Stimulated activated CD4-positive, alpha-beta T cell treated with anti-CD3 and anti-CD28 coated beads, Interleukin-2, amount 100 ng/mL, for 48 hours (primary cell): ENCODE measurements around the gene TNNI3K.
"Not testable (repeated sequence)": the region's sequence is repeated elsewhere in the genome, so short reads cannot be mapped to it uniquely, and the experiment has no call there.

Experiments
- DNase-seq, 2 donors: peaks; one replicate each; pipeline ENCODE4 v3.0.0-alpha.2; 2020

The TNNI3K gene

GRCh38 chr1:74235153-74235552 is at the start of gene TNNI3K:
TNNI3K (plus strand) TSS chr1:74235387; CDS start chr1:74235452, 65 bp downstream.
- DNase-seq: no peak

DNA sequence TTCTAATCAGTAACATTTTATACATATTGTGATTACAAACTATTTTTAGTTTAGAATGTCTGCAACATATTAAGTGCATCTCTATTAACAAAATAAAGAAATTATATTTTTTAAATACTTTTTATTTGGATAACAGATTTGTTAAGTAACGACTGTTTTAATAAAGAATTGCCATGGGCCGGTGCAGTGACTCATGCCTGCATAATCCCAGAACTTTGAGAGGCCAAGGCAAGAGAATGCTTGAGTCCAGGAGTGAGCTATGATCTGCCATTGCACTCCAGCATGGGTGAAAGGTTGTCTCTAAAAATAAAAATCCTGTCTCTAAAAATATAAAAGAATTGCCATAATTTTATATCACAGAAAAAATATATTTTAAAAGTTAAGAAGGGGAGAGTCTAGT is 41.3 kb upstream of the TNNI3K start:
- no peak for DNase-seq

DNA sequence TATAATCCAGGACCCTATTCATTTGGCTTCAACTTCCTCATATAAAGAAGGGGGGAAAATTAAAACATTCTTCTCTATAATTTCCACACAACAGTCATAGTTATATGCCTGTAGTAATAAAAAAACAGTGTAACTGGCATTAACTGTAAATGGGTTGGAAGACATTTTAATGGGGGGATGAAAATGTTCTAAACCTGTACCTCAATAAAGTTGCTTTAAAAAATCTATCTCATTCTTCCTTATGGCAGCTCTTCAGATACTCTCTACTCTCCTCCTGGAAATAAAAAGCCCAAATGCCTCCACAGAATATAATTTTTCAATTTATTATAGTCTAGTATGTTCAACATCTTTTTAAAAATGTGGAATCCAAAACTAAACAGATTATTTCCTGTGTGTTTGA is 39.8 kb upstream of the TNNI3K start:
- no peak for DNase-seq

- DNase-seq: no peak
These were observed 37.9 kb upstream of the TNNI3K start for GRCh38 chr1:74197255-74197654.

DNA sequence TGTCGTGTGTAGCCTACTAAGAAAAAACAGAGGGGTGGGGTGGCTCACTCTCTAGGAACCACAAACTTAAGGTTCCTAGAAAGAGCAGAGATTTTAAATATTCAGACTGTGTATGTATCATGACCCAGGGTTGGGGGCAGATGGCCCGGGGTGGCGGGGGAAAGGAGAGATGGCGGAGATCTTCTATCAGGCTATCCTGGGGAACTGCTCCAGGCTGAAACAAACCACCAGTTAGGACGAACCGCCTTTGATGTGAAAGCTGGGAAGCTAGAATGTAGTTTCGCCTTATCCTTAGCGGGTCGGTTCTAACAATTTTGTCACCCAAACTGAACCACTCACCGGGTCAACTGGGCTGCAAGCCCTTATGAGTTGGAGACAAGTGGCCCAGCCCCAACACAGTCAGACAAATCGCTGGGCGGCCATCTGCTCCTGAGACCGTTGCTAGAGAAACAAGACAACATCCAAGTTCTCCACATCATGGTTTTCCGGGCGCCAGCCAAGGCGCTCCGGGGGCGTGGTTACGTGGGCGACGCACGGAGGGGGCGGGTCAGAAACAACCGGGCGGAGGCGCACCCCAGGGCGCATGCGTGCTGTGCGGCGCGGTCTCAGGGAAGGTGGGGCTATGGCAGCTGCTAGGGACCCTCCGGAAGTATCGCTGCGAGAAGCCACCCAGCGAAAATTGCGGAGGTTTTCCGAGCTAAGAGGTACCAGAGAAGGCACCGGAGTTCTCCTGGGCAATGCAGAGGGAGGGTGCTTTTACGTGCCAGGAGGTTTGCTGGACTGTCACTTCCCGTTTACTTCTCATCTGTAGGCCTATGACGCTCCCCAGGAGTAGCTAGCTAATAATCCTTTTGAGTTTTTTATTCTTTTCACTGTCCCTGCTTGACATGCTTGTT is 37.3 kb upstream of the TNNI3K start, which contains the start of the genes FPGT and LRRIQ3:
TSS of gene FPGT (plus strand) at position 586 of the 896 bp plus-strand sequence. CDS start at position 623, 37 bp downstream.
TSS of gene LRRIQ3 (minus strand) at position 520 of the 896 bp plus-strand sequence. CDS start 14,492 bp downstream, outside the sequence.
- peak; percentile 94 for DNase-seq

- DNase-seq: no peak
These were observed 35.7 kb upstream of the TNNI3K start for GRCh38 chr1:74199504-74199903.

DNA sequence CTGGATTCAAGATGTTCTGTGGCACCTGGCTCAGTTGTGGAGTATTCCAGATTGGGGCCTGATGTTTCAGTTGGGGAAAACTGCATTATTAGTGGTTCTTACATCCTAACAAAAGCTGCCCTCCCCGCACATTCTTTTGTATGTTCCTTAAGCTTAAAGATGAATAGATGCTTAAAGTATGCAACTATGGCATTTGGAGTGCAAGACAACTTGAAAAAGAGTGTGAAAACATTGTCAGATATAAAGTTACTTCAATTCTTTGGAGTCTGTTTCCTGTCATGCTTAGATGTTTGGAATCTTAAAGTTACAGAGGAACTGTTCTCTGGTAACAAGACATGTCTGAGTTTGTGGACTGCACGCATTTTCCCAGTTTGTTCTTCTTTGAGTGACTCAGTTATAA is 29.9 kb upstream of the TNNI3K start:
- no peak for DNase-seq

DNA sequence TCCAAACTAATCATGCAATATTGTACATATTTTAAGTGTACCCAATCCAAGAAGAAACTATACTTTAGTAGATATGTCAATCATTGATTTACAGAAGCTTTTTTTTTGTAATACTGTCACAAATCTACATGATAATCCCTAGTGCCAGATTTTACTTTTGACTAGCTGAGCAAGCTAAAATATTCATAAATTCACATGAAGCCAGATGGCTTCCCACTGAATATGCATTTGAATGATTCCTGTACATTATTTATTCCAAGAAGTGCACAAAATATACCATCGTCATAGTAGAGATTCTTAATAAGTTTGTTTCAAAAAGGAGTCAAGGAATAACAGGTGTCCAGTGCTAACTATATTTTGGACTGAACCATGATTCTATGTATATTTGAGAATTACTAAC is 20.0 kb upstream of the TNNI3K start:
- no peak for DNase-seq

GRCh38 chr1:74222701-74223100 is 12.5 kb upstream of the TNNI3K start:
- DNase-seq: no peak

- no peak for DNase-seq
These were observed 11.7 kb upstream of the TNNI3K start for GRCh38 chr1:74223453-74223852.

DNA sequence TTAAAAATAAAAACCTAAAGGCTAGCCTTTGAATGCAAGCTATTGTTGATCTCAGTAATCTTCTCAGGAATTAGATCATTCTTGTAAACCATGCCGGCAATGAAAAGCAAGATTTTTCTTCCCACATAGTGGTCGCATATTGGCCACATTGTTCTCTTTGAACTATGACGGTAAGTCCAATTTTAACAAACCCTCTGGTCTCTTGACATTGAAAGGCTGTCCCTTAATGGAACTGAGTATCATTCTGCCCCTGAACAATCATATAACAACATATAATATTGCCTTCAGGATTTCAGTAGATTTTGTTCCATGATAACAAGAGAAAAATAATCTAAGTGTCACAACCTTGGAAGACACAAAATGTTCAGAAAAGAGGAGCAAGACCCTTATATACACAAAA is 1.3 kb downstream of the TNNI3K start:
- DNase-seq: no peak

DNA sequence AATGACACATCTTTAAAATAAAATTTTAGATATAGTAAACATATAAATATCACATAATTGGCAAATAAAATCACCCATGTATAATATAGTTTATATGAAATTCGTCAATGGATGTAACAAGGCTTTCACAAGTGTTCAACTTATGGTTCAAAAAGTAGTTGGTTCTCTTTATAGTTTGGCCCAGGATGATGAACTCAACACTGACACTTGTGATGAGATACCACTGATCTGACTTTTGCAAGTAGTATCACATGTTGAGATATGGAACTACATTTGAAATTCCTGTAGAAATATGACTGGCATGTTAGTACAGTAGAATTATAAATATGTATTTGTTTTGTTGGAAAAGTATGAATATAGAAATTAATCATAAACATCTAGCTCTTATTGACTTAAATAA is 1.8 kb downstream of the TNNI3K start:
- DNase-seq: no peak

DNA sequence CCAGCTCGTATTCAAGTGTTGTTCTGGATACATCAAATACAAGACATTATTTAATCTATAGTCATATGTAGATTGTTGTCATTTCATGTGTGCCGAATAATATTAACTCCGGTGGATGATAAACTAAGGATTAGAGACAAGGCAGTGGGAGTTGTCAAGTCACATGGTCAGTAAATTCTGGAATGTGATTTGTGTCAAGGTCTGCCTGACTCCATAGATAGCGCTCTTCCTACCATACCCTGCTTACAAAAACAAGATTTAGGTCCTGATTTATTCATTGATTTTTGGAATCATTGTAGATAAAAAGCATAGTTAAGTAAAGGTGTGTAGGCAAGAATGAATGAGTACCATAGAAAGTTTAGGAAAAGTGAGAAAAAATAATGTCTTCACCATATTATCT is 2.6 kb downstream of the TNNI3K start:
- DNase-seq: no peak

DNA sequence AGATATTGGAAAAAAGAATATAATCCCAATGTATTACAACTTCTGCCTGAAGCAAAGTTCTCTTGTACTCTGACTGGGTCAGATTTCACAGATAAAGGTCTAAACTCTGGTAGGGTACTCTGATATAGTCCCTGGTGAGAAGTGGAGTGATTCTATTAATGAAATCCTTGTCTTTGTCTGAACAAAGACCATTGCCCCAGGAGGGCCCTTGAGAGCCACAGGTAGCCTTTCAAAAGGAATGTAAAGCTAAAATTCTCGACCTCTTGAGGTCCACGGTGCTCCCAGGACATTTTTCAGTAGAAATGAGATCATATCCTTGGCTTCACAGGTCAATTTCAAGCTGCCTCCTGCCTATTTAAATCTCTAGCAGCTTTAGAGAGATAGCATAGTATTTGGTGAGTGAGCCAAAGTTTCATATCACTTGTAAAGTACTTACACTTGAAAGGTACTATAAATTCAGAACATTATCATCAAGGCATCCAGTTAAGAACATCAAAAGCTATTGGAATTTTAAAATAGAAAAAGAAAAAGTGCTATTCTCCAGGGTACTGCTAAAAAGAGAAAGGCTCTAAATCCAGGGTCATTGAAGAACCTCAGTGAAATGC is 10.1 kb downstream of the TNNI3K start:
- DNase-seq: no peak

DNA sequence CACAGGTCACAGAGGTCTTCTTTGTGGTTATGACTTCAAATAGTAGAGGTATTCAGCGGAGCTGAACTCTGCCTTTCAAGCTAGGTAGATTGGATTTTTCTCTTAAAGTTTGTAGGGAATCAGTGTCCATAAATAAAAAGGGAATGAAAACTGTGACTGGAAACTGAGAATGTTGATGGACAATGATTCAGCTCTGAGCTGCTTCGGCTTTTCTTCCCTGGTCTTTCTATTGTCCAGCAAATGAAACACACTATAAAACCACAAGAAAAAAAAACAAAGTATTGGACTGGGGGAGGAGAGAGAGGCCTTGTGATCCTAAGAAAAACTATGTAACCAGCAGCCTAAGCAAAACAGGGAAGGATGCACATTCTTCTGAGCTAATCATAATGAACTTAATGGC is 11.1 kb downstream of the TNNI3K start:
- DNase-seq: no peak

DNA sequence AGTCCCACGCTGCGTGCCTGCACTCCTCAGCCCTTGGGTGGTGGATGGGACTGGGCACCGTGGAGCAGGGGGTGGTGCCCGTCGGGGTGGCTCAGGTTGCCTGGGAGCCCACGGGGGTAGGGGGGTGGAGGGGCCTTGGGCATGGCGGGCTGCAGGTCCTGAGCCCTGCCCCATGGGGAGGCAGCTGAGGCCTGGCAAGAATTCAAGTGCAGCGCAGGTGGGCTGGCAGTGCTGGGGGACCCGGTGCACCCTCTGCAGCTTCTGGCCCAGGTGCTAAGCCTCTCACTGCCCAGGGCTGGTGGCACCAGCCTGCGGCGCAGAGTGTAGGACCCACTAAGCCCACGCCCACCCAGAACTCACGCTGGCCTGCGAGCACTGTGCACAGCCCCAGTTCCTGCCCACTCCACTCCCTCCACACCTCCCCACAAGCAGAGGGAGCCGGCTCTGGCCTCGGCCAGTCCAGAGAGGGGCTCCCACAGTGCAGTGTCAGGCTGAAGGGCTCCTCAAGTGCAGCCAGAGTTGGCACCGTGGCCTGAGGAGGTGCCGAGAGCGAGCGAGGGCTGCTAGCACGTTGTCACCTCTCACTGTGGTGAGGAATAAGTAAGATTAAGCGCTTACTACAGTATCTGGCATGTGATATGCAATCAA is 12.8 kb downstream of the TNNI3K start:
- no peak for DNase-seq

DNA sequence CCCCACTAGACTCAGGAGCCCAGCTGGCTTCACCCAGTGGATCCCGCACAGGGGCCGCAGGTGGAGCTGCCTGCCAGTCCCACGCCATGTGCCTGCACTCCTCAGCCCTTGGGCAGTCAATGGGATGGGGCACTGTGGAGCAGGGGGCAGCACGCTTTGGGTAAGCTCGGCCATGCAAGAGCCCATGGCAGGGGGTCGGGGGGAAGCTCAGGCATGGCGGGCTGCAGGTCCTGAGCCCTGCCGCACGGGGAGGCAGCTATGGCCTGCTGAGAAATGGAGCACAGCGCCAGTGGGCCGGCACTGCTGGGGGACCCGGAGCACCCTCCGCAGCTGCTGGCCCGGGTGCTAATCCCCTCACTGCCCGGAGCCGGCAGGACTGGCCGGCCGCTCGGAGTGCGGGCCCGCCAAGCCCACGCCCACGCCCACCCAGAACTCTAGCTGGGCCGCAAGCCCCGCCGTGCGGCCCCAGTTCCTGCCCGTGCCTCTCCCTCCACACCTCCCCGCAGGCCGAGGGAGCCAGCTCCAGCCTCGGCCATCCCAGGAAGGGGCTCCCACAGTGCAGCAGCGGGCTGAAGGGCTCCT is 18.1 kb downstream of the TNNI3K start:
- DNase-seq: not testable (repeated sequence)

DNA sequence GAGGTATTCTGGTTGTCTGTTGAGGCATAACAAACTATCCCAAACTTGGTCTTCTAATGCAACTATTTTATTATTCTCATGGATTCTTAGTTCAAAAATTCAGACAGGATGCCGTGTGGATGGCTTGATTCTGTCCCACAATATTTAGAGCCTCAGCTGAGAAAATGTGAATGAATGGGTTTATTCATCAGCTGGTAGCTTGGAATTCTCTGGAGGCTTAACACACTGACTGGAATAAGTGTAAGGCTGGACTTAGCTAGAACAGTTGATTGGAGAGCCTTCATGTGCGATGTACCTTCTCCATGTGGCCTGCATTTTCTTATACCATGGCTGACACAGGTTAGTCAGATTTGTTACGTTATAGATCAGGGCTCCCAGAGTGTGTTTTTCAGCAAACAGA is 30.8 kb downstream of the TNNI3K start:
- DNase-seq: no peak

GRCh38 chr1:74271503-74271902 is 36.3 kb downstream of the TNNI3K start:
- DNase-seq: no peak

GRCh38 chr1:74280642-74281396 is 45.6 kb downstream of the TNNI3K start:
- no peak for DNase-seq

- no peak for DNase-seq
These were observed 51.2 kb downstream of the TNNI3K start for GRCh38 chr1:74286414-74286813.

- DNase-seq: no peak
These were observed 79.3 kb downstream of the TNNI3K start for GRCh38 chr1:74314438-74314837.

GRCh38 chr1:74316302-74316701 is 81.1 kb downstream of the TNNI3K start:
- no peak for DNase-seq
